ENCODE measurements around the gene SNRNP27.
A peak's percentile ranks its signal among the peaks of the same experiment; 100 is the strongest.
"Not testable (repeated sequence)": the region's sequence is repeated elsewhere in the genome, so short reads cannot be mapped to it uniquely, and the experiment has no call there.

The SNRNP27 gene

GRCh38 chr2:69890881-69891280 is 2.9 kb upstream of the SNRNP27 start:
- peaks cover 16% of the 10 kb centered on the region for H3K4me1 ChIP-seq (ENCODE audit: insufficient read depth, low read length)
- H3K4me3 ChIP-seq (ENCODE audit: low read depth in 1 of 2, low read length in 2 of 2): no peak overlapping the region
- no peak overlapping the region for H3K27ac ChIP-seq (ENCODE audit: low read depth, low read length)
- H3K36me3 ChIP-seq (ENCODE audit: insufficient read depth, low read length): peaks cover 2% of the 10 kb centered on the region
- H3K27me3 ChIP-seq (ENCODE audit: control insufficient read depth in 1 of 2, insufficient read depth in 2 of 2, low read length in 2 of 2): no peaks in the 10 kb centered on the region
- H3K9me3 ChIP-seq (ENCODE audit: low read length): no peaks in the 10 kb centered on the region
- no peak overlapping the region for H3K9ac ChIP-seq (ENCODE audit: low read length)

DNA sequence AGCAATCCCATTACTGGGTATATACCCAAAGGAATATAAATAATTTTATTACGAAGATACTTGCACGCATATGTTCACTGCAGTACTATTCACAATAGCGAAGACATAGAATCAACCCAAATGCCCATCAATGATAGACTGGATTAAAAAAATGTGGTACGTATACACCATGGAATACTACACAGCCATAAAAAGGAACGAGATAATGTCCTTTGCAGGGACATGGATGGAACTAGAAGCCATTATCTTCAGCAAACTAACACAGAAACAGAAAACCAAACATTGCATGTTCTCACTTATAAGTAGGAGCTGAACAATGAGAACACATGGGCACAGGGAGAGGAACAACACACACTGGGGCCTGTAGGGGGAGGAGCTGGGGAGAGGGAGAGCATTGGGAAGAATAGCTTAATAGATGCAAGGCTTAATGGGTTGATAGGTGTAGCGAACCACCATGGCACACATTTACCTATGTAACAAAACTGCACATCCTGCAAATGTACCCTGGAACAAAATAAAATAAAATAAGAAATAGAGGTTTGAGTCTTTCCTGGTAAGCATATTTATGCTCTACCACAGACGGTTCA is 825 bp upstream of the SNRNP27 start:
- not testable (repeated sequence) for H3K9me3 ChIP-seq (ENCODE audit: low read length); H3K27me3 ChIP-seq (ENCODE audit: control insufficient read depth in 1 of 2, insufficient read depth in 2 of 2, low read length in 2 of 2); H3K9ac ChIP-seq (ENCODE audit: low read length)
- H3K36me3 ChIP-seq (ENCODE audit: insufficient read depth, low read length): peaks cover 19% of the 10 kb centered on the region
- H3K27ac ChIP-seq (ENCODE audit: low read depth, low read length): peak overlapping the region; percentile 64
- peak overlapping the region; percentile 44 to 80 for H3K4me3 ChIP-seq (ENCODE audit: low read depth in 1 of 2, low read length in 2 of 2)
- H3K4me1 ChIP-seq (ENCODE audit: insufficient read depth, low read length): peaks cover 16% of the 10 kb centered on the region

- not testable (repeated sequence) for H3K9ac ChIP-seq (ENCODE audit: low read length); H3K27ac ChIP-seq (ENCODE audit: low read depth, low read length)
- peaks cover 16% of the 10 kb centered on the region for H3K4me1 ChIP-seq (ENCODE audit: insufficient read depth, low read length)
These were observed 981 bp downstream of the SNRNP27 start for GRCh38 chr2:69894737-69895136.

DNA sequence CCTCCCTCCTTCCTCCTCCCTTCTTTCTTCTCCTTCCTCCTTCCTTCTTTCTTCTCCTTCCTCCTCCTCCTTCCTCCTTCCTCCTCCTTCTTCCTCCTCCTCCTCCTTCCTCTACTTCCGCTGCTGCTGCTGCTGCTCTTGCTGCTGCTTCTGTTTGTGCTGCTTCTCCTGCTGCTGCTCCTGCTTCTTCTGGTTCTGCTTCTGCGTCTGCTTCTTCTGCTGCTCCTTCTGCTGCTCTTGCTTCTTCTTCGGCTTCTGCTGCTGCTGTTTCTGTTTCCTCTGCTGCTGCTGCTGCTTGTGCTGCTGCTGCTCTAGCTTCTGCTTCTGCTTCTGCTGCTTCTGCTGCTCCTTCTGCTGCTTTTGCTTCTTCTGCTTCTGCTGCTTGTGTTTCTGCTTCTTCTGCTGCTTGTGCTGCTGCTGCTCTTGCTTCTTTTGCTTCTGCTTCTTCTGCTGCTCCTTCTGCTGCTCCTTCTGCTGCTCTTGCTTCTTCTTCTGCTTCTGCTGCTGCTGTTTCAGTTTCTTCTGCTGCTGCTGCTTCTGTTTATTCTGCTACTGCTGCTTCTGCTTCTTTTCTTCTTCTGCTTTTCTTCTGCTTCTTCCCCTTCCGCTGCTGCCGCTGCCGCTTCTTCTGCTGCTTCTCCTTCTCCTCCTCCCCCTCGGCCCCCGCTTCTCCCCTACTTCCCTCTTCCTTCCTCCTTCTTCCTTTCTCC is 8.6 kb downstream of the SNRNP27 start:
- Histone ChIP-seq H3K4me1 (ENCODE audit: insufficient read depth, low read length) (no peaks in the 10 kb centered on the region), H3K27me3 (ENCODE audit: control insufficient read depth in 1 of 2, insufficient read depth in 2 of 2, low read length in 2 of 2) (no peaks in the 10 kb centered on the region), H3K9ac (ENCODE audit: low read length) (no peak overlapping the region), H3K36me3 (ENCODE audit: insufficient read depth, low read length) (peaks cover 40% of the 10 kb centered on the region), H3K27ac (ENCODE audit: low read depth, low read length) (no peak overlapping the region), H3K4me3 (ENCODE audit: low read depth in 1 of 2, low read length in 2 of 2) (no peak overlapping the region), H3K9me3 (ENCODE audit: low read length) (no peaks in the 10 kb centered on the region)

More at GRCh38 chr2:69894737-69895136, 981 bp downstream of the SNRNP27 start:
- Histone ChIP-seq H3K36me3 (ENCODE audit: insufficient read depth, low read length) (peaks cover 25% of the 10 kb centered on the region), H3K4me3 (ENCODE audit: low read depth in 1 of 2, low read length in 2 of 2) (peak overlapping the region; percentile 44 to 80)
- H3K9me3 ChIP-seq (ENCODE audit: low read length); H3K27me3 ChIP-seq (ENCODE audit: control insufficient read depth in 1 of 2, insufficient read depth in 2 of 2, low read length in 2 of 2): not testable (repeated sequence)

DNA sequence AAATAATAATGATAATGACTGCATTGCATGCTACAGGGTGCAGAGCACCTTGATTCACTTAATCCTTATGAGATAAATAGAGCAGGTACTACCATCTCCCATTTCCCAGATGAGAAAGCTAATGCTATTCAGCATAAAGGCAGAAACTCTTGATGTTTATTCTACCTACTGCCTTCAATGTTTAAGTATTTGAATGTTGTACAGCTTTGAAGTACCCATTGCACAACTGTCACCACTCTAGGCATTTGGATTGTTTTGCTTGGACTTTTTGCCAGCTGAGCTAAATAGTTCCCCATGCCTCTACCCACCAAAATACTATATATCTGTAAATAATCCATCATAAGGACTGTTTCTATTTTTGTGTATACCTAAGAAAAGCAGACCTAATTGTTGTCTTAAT is 13.5 kb downstream of the SNRNP27 start:
- Histone ChIP-seq H3K4me3 (ENCODE audit: low read depth in 1 of 2, low read length in 2 of 2) (no peak overlapping the region), H3K9ac (ENCODE audit: low read length) (no peak overlapping the region), H3K27me3 (ENCODE audit: control insufficient read depth in 1 of 2, insufficient read depth in 2 of 2, low read length in 2 of 2) (no peaks in the 10 kb centered on the region), H3K27ac (ENCODE audit: low read depth, low read length) (no peak overlapping the region), H3K36me3 (ENCODE audit: insufficient read depth, low read length) (peaks cover 26% of the 10 kb centered on the region), H3K4me1 (ENCODE audit: insufficient read depth, low read length) (no peaks in the 10 kb centered on the region), H3K9me3 (ENCODE audit: low read length) (no peaks in the 10 kb centered on the region)

DNA sequence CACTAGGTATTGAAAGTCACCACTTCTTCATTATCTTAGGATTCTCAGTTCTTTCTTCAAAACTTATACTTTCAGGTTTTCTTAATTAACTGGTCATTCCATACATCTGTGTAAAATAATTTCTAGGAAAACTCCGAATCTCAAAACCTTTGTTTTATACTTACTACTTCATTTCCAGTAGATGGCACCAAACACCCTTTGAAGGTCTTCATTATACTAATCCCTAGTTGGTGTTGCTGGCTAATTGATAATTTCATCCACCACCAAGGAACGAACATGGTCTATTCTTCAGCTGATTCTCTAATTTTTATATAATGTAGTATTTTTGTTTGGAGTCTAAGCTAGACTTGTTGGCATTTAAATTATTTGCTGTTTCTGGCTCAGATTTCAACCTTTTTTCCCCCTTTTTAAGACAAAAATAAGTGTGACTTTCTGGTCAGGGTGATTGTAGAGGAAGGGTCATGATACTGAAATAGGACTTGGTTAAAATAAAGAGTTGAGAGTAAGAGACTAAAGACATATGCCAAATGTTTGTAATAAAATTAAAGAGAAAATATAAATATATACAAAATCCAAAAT is 18.3 kb downstream of the SNRNP27 start:
- H3K4me3 ChIP-seq (ENCODE audit: low read depth in 1 of 2, low read length in 2 of 2): no peak overlapping the region
- no peaks in the 10 kb centered on the region for H3K9me3 ChIP-seq (ENCODE audit: low read length)
- no peaks in the 10 kb centered on the region for H3K27me3 ChIP-seq (ENCODE audit: control insufficient read depth in 1 of 2, insufficient read depth in 2 of 2, low read length in 2 of 2)
- peaks cover 21% of the 10 kb centered on the region for H3K4me1 ChIP-seq (ENCODE audit: insufficient read depth, low read length)
- H3K9ac ChIP-seq (ENCODE audit: low read length): no peak overlapping the region
- no peak overlapping the region for H3K27ac ChIP-seq (ENCODE audit: low read depth, low read length)
- H3K36me3 ChIP-seq (ENCODE audit: insufficient read depth, low read length): peaks cover 20% of the 10 kb centered on the region

DNA sequence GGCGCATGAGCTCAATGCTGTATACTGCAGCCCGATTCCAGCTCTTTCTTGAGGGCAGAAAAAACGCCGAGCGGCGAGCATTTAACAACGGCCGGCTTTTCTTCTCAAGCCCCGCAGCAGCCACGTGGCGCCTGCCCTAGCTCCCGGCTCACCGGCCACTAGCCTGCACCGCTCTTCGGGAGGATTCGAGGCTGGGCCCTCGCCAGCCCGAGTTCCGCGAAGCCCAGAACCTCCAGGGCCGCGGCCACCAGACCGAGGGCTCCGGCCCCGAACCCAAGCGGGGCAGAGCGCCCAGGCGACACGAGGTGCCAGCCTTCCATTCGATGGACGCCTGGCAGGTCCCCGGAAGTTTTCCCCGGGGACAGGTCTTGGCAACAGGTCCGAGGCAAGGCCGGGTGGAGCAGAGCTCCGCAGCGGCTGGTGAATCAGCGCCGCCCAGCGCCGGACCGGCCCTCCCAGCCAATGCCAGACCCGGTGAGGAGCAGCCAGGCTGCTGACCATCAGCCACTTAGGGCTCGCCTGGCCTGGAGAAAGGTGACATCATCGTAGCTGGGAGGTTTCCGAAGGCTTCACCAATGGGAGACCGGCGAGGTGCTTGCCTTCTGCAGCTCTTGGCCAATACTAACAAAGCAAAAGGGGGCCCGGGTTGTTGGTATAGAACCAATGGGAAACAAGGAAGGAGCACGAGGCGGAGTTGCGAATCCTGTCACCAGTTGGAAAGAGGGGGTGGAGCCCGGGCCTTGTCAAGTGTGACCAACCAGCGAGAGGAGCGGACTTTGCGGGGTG is 20.6 kb downstream of the SNRNP27 start:
- Histone ChIP-seq H3K27me3 (ENCODE audit: control insufficient read depth in 1 of 2, insufficient read depth in 2 of 2, low read length in 2 of 2) (no peaks in the 10 kb centered on the region), H3K36me3 (ENCODE audit: insufficient read depth, low read length) (peaks cover 9% of the 10 kb centered on the region), H3K4me1 (ENCODE audit: insufficient read depth, low read length) (peaks cover 23% of the 10 kb centered on the region), H3K27ac (ENCODE audit: low read depth, low read length) (peak overlapping the region; percentile 97), H3K9me3 (ENCODE audit: low read length) (no peaks in the 10 kb centered on the region), H3K9ac (ENCODE audit: low read length) (peak overlapping the region; percentile 62), H3K4me3 (ENCODE audit: low read depth in 1 of 2, low read length in 2 of 2) (peak overlapping the region; percentile 63 to 92)

- Histone ChIP-seq H3K4me3 (ENCODE audit: low read depth in 1 of 2, low read length in 2 of 2) (peak within 1 kb of the TSS; percentile 63 to 92), H3K27ac (ENCODE audit: low read depth, low read length) (peak within 1 kb of the TSS; percentile 97), H3K4me1 (ENCODE audit: insufficient read depth, low read length) (peaks cover 23% of the 10 kb centered on the region), H3K9me3 (ENCODE audit: low read length) (no peaks in the 10 kb centered on the region), H3K9ac (ENCODE audit: low read length) (peak within 1 kb of the TSS; percentile 62), H3K36me3 (ENCODE audit: insufficient read depth, low read length) (peaks cover 9% of the 10 kb centered on the region), H3K27me3 (ENCODE audit: control insufficient read depth in 1 of 2, insufficient read depth in 2 of 2, low read length in 2 of 2) (no peaks in the 10 kb centered on the region)
These were observed 21.5 kb downstream of the SNRNP27 start, which contains the start of gene MXD1 for GRCh38 chr2:69914950-69915945. TSS of gene MXD1 (plus strand) at chr2:69915109. CDS start at chr2:69915331, 222 bp downstream.

- Histone ChIP-seq H3K4me1 (ENCODE audit: insufficient read depth, low read length) (peaks cover 23% of the 10 kb centered on the region), H3K9ac (ENCODE audit: low read length) (no peak overlapping the region), H3K4me3 (ENCODE audit: low read depth in 1 of 2, low read length in 2 of 2) (peak overlapping the region in 1 of 2 donors; percentile 60), H3K36me3 (ENCODE audit: insufficient read depth, low read length) (peaks cover 11% of the 10 kb centered on the region), H3K9me3 (ENCODE audit: low read length) (no peaks in the 10 kb centered on the region), H3K27me3 (ENCODE audit: control insufficient read depth in 1 of 2, insufficient read depth in 2 of 2, low read length in 2 of 2) (no peaks in the 10 kb centered on the region), H3K27ac (ENCODE audit: low read depth, low read length) (no peak overlapping the region)
These were observed 22.4 kb downstream of the SNRNP27 start for GRCh38 chr2:69916106-69916505.

GRCh38 chr2:69917852-69918251 is 24.1 kb downstream of the SNRNP27 start:
- Histone ChIP-seq H3K4me1 (ENCODE audit: insufficient read depth, low read length) (peaks cover 23% of the 10 kb centered on the region), H3K27ac (ENCODE audit: low read depth, low read length) (no peak overlapping the region), H3K36me3 (ENCODE audit: insufficient read depth, low read length) (peaks cover 22% of the 10 kb centered on the region), H3K4me3 (ENCODE audit: low read depth in 1 of 2, low read length in 2 of 2) (no peak overlapping the region), H3K9me3 (ENCODE audit: low read length) (no peaks in the 10 kb centered on the region), H3K9ac (ENCODE audit: low read length) (no peak overlapping the region), H3K27me3 (ENCODE audit: control insufficient read depth in 1 of 2, insufficient read depth in 2 of 2, low read length in 2 of 2) (no peaks in the 10 kb centered on the region)

Data from muscle layer of colon (tissue), 2 donors.